Calu3 (cell line): ENCODE measurements around the gene FGG. TPM values are rescaled to one million over a fixed set of nuclear protein-coding genes. Genes with fewer than 3 reads are reported as not detected.

Experiments
- BruUV-seq: library from RNA; stranded (reverse); fragments of 400-500 nt; replicated peaks from 2 replicates; lab custom pipeline; 2021; lab: Mats Ljungman, UMichigan
- CTCF ChIA-PET: fragments of 300-600 bp; sonication (Branson Sonifier 250); formaldehyde crosslinking; loops from one replicate; lab custom pipeline; 2022; ENCODE audit warnings: antibody characterized with exemption; lab: Charles Lee
- DNase-seq: peaks from one replicate; pipeline ENCODE4 v3.0.0; 2022
- H3K27ac Mint-ChIP-seq: one replicate; pipeline ENCODE4 v1.8.0; 2022; ENCODE audit warnings: mixed read lengths; ENCODE audit not compliant: unreplicated experiment
- H3K27me3 Mint-ChIP-seq: one replicate; pipeline ENCODE4 v1.8.0; 2022; ENCODE audit warnings: mixed read lengths; ENCODE audit not compliant: unreplicated experiment
- H3K36me3 Mint-ChIP-seq: one replicate; pipeline ENCODE4 v1.8.0; 2022; ENCODE audit warnings: mild to moderate bottlenecking, moderate library complexity, mixed read lengths; ENCODE audit not compliant: insufficient read depth, unreplicated experiment
- H3K4me1 Mint-ChIP-seq: one replicate; pipeline ENCODE4 v1.8.0; 2022; ENCODE audit warnings: mild to moderate bottlenecking, low read depth, mixed read lengths; ENCODE audit not compliant: unreplicated experiment
- H3K4me3 Mint-ChIP-seq: one replicate; pipeline ENCODE4 v1.8.0; 2022; ENCODE audit warnings: mild to moderate bottlenecking, low read depth, moderate library complexity, mixed read lengths; ENCODE audit not compliant: unreplicated experiment
- H3K9me3 Mint-ChIP-seq: one replicate; pipeline ENCODE4 v1.8.0; 2022; ENCODE audit warnings: low read depth, mixed read lengths; ENCODE audit not compliant: unreplicated experiment
- intact Hi-C: fragments of 100-400 bp; cut with micrococcal nuclease; formaldehyde crosslinking; loops from one replicate; pipeline ENCODE4 v1.10.0; 2022; ENCODE audit not compliant: unreplicated experiment
- total RNA-seq: library from RNA; stranded (reverse); gene quantifications from 2 replicates; pipeline ENCODE4 v1.2.3, GENCODE V29; 2022
- TF ChIP-seq, protein P1 (sequence below): fragments of 200-600 bp; IDR thresholded peaks from one replicate; pipeline ENCODE4 v1.8.0; 2022; ENCODE audit warnings: antibody characterized with exemption; ENCODE audit not compliant: unreplicated experiment

Gene FGG
- total RNA-seq, 1 experiment from 2014 or later, result 0.24 TPM

DNA sequence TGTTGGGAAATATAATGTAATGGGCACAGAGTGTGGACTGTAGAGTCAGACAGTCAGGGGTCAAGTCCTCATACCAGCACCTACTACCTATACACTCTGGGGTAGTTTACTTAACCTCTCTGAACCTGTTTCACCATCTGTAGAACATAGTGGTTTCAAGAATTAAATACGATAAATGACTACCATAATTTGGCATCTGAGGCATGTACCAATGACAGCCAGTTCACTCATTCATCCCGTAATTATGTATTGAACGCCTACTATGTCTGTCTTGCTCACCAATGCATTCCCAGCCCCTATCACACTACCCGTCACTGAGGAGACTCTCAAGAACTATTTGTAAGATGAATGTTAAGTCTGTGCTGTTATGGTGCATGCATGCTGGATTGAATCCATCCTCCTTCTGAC lies 51.6 kb downstream of the FGG start:
- intact Hi-C loops, result loop anchor here (5.0 kb wide), 1 partner anchor 36 kb away; no protein-coding TSS in a partner anchor

DNA sequence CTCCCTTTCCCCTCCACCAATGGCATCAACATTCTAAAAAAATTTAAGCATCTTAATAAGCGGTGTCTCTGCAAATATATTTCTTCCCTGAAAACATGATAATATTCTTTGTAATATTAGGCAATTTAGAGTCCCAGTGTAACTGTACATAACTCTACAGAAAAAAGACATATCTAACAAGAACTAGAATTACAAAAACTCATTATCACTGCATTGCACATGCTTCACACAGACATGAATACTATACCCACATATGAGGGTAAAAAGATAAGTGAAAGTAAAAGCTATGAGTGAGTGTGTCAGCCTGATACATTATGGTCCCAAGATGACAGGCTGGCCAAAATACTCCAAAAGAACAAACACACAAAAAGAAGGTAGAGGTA lies 52.0 kb downstream of the FGG start:
- CTCF ChIA-PET, result interaction anchor here (3.0 kb wide), 1 partner anchor 59 kb away, joined by 84 read pairs; no protein-coding TSS in a partner anchor
- no peaks in the 10 kb centered on the region for H3K36me3 Mint-ChIP-seq
- H3K4me3 Mint-ChIP-seq, result no peak overlapping the region
- no peak overlapping the region for H3K27ac Mint-ChIP-seq
- DNase-seq, result no peak
- H3K4me1 Mint-ChIP-seq, result peaks cover 18% of the 10 kb centered on the region
- TF ChIP-seq, protein P1, sequence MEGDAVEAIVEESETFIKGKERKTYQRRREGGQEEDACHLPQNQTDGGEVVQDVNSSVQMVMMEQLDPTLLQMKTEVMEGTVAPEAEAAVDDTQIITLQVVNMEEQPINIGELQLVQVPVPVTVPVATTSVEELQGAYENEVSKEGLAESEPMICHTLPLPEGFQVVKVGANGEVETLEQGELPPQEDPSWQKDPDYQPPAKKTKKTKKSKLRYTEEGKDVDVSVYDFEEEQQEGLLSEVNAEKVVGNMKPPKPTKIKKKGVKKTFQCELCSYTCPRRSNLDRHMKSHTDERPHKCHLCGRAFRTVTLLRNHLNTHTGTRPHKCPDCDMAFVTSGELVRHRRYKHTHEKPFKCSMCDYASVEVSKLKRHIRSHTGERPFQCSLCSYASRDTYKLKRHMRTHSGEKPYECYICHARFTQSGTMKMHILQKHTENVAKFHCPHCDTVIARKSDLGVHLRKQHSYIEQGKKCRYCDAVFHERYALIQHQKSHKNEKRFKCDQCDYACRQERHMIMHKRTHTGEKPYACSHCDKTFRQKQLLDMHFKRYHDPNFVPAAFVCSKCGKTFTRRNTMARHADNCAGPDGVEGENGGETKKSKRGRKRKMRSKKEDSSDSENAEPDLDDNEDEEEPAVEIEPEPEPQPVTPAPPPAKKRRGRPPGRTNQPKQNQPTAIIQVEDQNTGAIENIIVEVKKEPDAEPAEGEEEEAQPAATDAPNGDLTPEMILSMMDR, result no peak
- BruUV-seq, result no TSS peak
- intact Hi-C loops, result loop anchor here (5.0 kb wide), 1 partner anchor 37 kb away; no protein-coding TSS in a partner anchor
- no peaks in the 10 kb centered on the region for H3K27me3 Mint-ChIP-seq
- no peaks in the 10 kb centered on the region for H3K9me3 Mint-ChIP-seq

More for the DNA sequence above, 51.6 kb downstream of the FGG start:
- H3K27ac Mint-ChIP-seq, result no peak overlapping the region
- H3K4me3 Mint-ChIP-seq, result no peak overlapping the region
- CTCF ChIA-PET, result interaction anchor here (3.0 kb wide), 1 partner anchor 58 kb away, joined by 84 read pairs; no protein-coding TSS in a partner anchor
- no peaks in the 10 kb centered on the region for H3K36me3 Mint-ChIP-seq
- BruUV-seq, result no TSS peak
- H3K9me3 Mint-ChIP-seq, result no peaks in the 10 kb centered on the region
- H3K4me1 Mint-ChIP-seq, result peaks cover 18% of the 10 kb centered on the region
- TF ChIP-seq, protein P1, result no peak
- DNase-seq, result peak; percentile 15
- no peaks in the 10 kb centered on the region for H3K27me3 Mint-ChIP-seq

DNA sequence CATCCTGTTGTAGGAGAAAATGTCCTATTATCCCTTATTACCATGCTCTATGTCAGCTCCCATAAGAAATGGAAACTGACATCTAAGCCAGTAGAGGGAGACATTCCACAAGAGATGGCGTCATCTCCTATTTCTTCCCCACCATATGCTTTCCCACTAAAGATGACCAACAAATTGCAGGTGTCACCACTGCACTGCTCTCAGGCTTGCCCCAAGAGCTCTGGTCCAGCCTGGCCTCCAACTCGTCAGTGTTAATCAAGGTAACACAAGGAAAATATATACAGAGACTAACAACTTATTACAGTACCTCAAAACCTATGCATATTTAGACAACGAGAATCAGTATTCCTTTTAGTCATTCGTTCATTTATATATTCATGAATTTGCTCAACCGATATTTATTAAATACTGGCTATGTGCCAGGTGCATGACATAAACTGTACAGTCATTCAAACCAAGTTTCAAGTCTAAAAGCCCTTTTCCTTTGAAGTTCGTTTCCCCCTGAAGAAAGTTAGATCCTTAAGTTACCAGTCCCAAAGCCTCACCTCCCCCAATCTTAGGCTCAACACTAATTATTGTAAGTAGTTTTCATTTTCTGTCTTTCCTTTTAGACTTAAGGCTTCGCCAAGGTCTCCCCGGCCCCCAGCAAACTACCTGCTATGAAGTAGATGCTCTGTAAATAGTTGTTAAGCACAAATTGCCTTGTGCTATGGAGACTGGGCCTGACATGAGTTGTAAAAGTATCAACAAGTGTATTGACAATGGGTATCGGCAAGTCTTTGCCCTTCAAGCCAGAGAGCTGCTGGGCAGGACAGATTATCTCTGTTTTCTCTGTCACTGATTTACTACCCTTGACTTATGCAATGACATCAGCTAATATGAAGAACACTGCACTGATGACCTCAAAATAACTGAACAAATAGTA lies 52.7 kb downstream of the FGG start:
- H3K9me3 Mint-ChIP-seq, result no peaks in the 10 kb centered on the region
- TF ChIP-seq, protein P1, result peak; percentile 57
- no TSS peak for BruUV-seq
- CTCF ChIA-PET, result interaction anchor here (0.6 to 3.0 kb wide), 8 partner anchors 10 to 774 kb away, joined by 3 to 84 read pairs (median 8); partner anchors contain the start of gene PLRG1
- H3K27ac Mint-ChIP-seq, result peak overlapping the region; percentile 27
- peaks cover 18% of the 10 kb centered on the region for H3K4me1 Mint-ChIP-seq
- H3K36me3 Mint-ChIP-seq, result no peaks in the 10 kb centered on the region
- intact Hi-C loops, result loop anchor here (1.0 to 10.0 kb wide), 4 partner anchors 38 to 375 kb away; no protein-coding TSS in a partner anchor
- H3K4me3 Mint-ChIP-seq, result no peak overlapping the region
- no peaks in the 10 kb centered on the region for H3K27me3 Mint-ChIP-seq
- peak; percentile 47 for DNase-seq

DNA sequence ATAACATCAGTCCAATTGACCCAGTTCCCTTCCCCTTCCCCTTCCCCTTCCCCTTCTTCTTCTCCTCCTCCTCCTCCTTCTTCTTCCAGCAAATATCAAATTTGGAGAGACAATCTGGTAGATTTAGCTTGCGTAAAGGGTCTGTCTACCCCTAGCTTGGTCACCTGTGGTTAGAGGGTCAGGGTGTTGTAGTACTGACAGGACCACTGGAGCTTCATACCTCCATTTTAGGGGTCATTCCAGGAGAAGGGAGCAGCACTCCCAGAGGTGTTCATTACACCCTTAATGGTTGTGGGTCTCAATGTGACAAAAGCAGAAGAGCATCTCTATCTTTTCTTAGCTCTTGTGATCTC lies 53.3 kb downstream of the FGG start:
- Mint-ChIP-seq H3K27ac (no peak overlapping the region), H3K9me3 (no peaks in the 10 kb centered on the region), H3K27me3 (no peaks in the 10 kb centered on the region), H3K4me3 (no peak overlapping the region), H3K4me1 (peaks cover 18% of the 10 kb centered on the region), H3K36me3 (no peaks in the 10 kb centered on the region)
- DNase-seq, result no peak
- intact Hi-C loops, result loop anchor here (1.0 to 10.0 kb wide), 3 partner anchors 59 to 376 kb away; no protein-coding TSS in a partner anchor
- TF ChIP-seq, protein P1, result no peak
- CTCF ChIA-PET, result interaction anchor here (0.6 to 3.0 kb wide), 8 partner anchors 9 to 774 kb away, joined by 3 to 84 read pairs (median 8); partner anchors contain the start of gene PLRG1
- no TSS peak for BruUV-seq

Other genes starting within 250 kb of the FGG start
- 0.07 TPM in 2 replicates for gene DCHS2, start 120.9 kb downstream of the FGG start, total RNA-seq
- 63.1 and 72.5 TPM in 2 replicates for gene PLRG1, start 62.3 kb downstream of the FGG start, total RNA-seq
- 0.38 and 0.59 TPM in 2 replicates for gene FGB, start 49.6 kb downstream of the FGG start, total RNA-seq
- 0.34 TPM in 1 of 2 replicates, not detected in the other for gene FGA, start 21.9 kb downstream of the FGG start, total RNA-seq
- gene LRAT, start 131.3 kb upstream of the FGG start, total RNA-seq, result 5.7 and 7.0 TPM in 2 replicates
- gene RBM46, start 168.6 kb upstream of the FGG start, total RNA-seq, result not detected in 2 replicates